ENCODE measurements around the gene EPC1.
"Not testable (repeated sequence)": the region's sequence is repeated elsewhere in the genome, so short reads cannot be mapped to it uniquely, and the experiment has no call there.

The EPC1 gene

DNA sequence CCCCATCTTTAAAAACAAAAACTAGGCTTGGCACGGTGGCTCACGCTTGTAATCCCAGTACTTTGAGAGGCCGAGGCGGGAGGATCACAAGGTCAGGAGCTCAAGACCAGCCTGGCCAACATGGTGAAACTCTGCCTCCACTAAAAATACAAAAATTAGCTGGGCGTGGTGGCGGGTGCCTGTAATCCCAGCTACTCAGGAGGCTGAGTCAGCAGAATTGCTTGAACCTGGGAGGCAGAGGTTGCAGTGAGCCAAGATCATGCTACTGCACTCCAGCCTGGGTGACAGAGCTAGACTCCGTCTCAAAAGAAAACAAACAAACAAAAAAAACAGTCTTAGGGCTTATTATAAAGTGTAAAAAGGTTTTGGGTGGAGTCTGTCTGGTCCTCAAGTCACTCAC, 117.2 kb downstream of the EPC1 start:
- not testable (repeated sequence) for DNase-seq

DNA sequence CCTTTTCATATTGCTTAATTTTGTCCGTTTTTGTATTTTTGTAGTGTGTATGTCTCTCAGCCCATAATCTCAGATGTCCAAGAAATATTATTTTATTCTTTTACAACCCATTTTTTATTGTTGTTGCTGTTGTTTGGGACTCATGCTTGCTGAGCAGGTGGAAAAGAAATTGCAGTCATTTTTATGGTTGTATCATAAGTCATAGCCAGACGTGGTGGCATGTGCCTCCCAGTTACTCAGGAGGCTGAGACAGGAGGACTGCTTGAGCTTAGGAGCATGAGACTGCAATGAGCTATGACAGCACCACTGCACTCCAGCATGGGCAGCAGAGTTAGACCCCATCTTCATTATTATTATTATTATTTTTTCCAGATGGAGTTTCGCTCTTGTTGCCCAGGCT, 117.8 kb downstream of the EPC1 start:
- no peak for DNase-seq

DNA sequence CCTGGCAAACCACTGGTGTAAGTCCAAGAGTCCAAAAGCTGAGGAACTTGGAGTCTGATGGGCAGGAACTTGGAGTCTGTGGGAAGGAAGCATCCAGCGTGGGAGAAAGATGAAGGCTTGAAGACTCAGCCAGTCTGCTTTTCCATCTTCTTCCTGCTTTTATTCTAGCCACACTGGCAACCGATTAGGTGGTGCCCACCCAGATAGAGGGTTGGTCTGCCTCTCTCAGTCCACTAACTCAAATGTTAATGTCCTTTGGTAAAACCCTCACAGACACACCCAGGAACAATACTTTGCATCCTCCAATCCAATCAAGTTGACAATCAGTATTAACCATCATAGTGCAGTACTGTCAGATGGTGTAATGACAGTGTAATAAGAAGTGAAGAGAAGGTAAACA, 119.2 kb downstream of the EPC1 start:
- DNase-seq, result no peak

DNA sequence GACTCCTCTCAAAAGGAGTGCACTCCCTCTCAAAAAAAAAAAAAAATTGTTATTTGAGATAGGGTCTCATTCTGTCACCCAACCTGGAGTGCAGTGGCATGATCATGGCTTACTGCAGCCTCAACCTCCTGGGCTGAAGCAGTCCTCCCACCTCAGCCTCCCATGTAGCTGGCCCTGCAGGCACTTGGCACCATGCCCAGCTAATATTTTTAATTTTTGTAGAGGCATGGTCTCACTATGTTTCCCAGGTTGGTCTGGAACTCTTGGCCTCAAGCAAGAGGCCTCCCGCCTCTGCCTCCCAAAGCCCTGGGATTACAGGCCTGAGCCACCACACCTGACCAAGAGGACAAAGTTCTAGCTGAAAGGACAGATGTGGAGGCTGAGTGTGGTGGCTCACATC, 120.3 kb downstream of the EPC1 start:
- DNase-seq, result no peak

DNA sequence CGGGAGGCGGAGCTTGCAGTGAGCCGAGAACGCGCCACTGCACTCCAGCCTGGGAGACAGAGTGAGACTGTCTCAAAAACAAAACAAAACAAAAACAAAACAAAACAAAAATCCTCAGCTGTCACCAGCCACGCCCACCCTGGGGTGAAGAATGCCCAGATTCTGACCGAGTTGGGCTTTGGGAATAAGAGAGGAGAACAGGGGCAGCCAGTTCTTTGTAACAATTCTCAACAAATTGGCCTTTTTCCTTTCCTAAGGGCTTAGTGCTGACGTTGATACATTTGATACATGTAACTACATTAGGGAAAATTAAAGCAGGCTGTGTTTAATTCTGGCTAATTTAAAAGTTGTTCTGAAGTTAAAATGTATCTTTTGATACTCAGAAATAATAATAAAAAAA, 121.0 kb downstream of the EPC1 start:
- no peak for DNase-seq

DNA sequence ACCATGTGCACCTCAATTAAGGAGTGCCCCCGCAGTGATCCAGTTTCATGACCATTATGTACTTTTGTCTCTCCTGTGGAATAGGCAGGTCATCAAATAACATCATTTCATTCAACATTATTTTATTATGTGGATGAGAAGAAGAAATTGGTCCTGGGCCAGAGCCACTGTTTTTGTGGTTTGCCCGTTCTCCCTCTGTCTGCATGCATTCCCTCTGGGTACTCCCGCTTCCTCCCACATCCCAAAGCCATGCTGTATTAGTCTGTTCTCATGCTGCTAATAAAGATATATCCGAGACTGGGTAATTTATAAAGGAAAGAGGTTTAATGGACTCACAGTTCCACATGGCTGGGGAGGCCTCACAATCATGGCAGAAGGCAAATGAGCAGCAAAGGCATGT, 124.6 kb downstream of the EPC1 start:
- not testable (repeated sequence) for DNase-seq

DNA sequence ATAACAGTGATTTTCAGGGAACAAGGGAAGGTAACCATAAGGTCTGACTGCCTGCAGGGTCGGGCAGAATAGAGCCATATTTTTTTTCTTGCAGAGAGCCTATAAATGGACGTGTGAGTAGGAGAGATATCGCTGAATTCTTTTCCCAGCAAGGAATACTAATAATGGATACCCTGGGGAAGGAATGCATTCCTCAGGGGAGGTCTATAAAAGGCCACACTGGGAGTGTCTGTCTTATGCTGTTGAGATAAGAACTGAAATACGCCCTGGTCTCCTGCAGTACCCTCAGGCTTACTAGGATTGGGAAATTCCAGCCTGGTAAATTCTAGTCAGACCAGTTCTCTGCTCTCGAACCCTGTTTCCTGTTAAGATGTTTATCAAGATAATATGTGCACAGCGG, 127.8 kb downstream of the EPC1 start:
- not testable (repeated sequence) for DNase-seq

DNA sequence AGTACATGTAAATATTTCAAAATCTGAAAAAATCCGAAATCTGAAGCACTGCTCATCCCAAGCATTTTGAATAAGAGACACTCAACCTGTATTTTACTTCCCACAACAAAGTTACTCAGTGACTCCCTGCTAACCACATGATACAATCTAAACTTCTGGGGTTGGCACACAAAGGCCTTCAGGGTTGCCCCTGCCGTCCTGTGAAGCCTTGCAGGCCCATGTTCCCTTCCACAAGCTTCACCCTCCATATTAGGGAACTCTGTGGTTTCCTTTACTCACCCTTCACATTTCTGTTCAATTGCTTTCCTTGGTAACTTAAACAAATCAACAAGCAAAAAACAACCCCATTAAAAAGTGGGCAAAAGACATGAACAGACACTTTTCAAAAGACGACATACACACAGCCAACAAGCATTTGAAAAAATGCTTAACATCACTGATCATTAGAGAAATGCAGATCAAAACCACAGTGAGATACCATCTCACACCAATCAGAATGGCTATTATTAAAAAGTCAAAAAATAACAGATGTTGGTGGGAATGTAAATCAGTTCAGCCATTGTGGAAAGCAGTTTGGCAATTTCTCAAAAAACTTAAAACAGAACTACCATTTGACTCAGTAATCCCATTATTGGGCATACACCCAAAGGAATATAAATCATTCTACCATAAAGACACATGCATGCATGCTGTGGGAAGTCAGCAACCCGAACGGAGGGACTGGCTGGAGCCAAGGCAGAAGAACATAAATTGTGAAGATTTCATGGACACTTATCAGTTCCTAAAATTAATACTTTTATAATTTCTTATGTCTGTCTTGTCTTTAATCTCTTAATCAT, 128.5 kb downstream of the EPC1 start:
- DNase-seq, result not testable (repeated sequence)
